K562 (cell line): ENCODE measurements around the gene NMUR1. TPM values are rescaled to one million over a fixed set of nuclear protein-coding genes. Genes with fewer than 3 reads are reported as not detected.

ENCODE experiments used
- polyA plus RNA-seq, 8 experiments: library from polyadenylated mRNA; depleted of rRNA in 4 of 8; stranded (reverse) in 5 of 8; unstranded in 3 of 8; fragments of >200 nt; fragmentation: Nextera tagmentation in 2 of 8; fragmentation: Illumina TruSeq in 1 of 8; extraction: Ambion mirVana in 2 of 8; extraction: Trizol in 1 of 8; gene quantifications; 2 replicates each; pipeline versions ENCODE4 v1.2.1 to v1.2.3, GENCODE V29; 2011 to 2014; ENCODE audit warnings: inconsistent platforms in 1 of 8, missing spikeins in 1 of 8
- small RNA-seq: library from RNA; depleted of rRNA; stranded (forward); fragments of <200 nt; gene quantifications from one replicate; pipeline ENCODE3, GENCODE V24; 2014
- total RNA-seq, 7 experiments: library from RNA; depleted of rRNA in 6 of 7; stranded (reverse); fragments of >200 nt in 6 of 7; fragmentation: Illumina TruSeq in 2 of 7; extraction: Trizol in 2 of 7; gene quantifications; 2 replicates each; pipeline versions ENCODE4 v1.2.1 to v1.2.3, GENCODE V29; 2011 to 2021; ENCODE audit warnings: low replicate concordance in 1 of 7

NMUR1 gene
- total and polyA plus RNA-seq, 9 of the 15 experiments (the other 6 are each of a cell fraction or from before 2014, with no cell fraction given), result 0.01 to 0.27 (median 0.15) TPM

Small RNAs within 50 kb of the gene (small RNA-seq; reads per million reads assigned to genes)
- gene RNU2-22P, result 0.11 reads per million

Other genes with a start within 250 kb of the NMUR1 start
- not detected in 2 replicates for gene B3GNT7, start 134.7 kb downstream of the NMUR1 start, total RNA-seq (2014; rRNA removed)
- not detected in 2 replicates for gene B3GNT7, start 134.7 kb downstream of the NMUR1 start, total RNA-seq (2014; rRNA removed; fragmentation: Illumina TruSeq; extraction: Trizol)
- not detected in 2 replicates for gene B3GNT7, start 134.7 kb downstream of the NMUR1 start, total RNA-seq (2015; rRNA removed; fragmentation: Illumina TruSeq; extraction: Trizol)
- 0.20 and 0.69 TPM in 2 replicates for gene B3GNT7, start 134.7 kb downstream of the NMUR1 start, total RNA-seq (2021)
- not detected in 2 replicates for gene B3GNT7, start 134.7 kb downstream of the NMUR1 start, polyA plus RNA-seq (2011; rRNA removed)
- gene B3GNT7, start 134.7 kb downstream of the NMUR1 start, polyA plus RNA-seq (2014; fragmentation: Illumina TruSeq; extraction: Trizol), result not detected in 2 replicates
- gene B3GNT7, start 134.7 kb downstream of the NMUR1 start, polyA plus RNA-seq (2014; fragmentation: Nextera tagmentation; extraction: Ambion mirVana), result not detected
- gene B3GNT7, start 134.7 kb downstream of the NMUR1 start, polyA plus RNA-seq (2014; rRNA removed), result not detected in 2 replicates
- 327 and 460 TPM in 2 replicates for gene NCL, start 66.0 kb downstream of the NMUR1 start, total RNA-seq (2014; rRNA removed)
- 463 and 510 TPM in 2 replicates for gene NCL, start 66.0 kb downstream of the NMUR1 start, total RNA-seq (2014; rRNA removed; fragmentation: Illumina TruSeq; extraction: Trizol)
- gene NCL, start 66.0 kb downstream of the NMUR1 start, total RNA-seq (2015; rRNA removed; fragmentation: Illumina TruSeq; extraction: Trizol), result 315 and 361 TPM in 2 replicates
- 530 and 589 TPM in 2 replicates for gene NCL, start 66.0 kb downstream of the NMUR1 start, total RNA-seq (2021)
- 130 and 194 TPM in 2 replicates for gene NCL, start 66.0 kb downstream of the NMUR1 start, polyA plus RNA-seq (2011; rRNA removed)
- gene NCL, start 66.0 kb downstream of the NMUR1 start, polyA plus RNA-seq (2014; fragmentation: Illumina TruSeq; extraction: Trizol), result 609 and 732 TPM in 2 replicates
- gene NCL, start 66.0 kb downstream of the NMUR1 start, polyA plus RNA-seq (2014; fragmentation: Nextera tagmentation; extraction: Ambion mirVana), result 10 to 100 TPM; 80.9 to 92.9 TPM
- gene NCL, start 66.0 kb downstream of the NMUR1 start, polyA plus RNA-seq (2014; rRNA removed), result 440 and 520 TPM in 2 replicates
- gene TEX44, start 62.4 kb upstream of the NMUR1 start, total RNA-seq (2014; rRNA removed), result not detected in 2 replicates
- not detected in 2 replicates for gene TEX44, start 62.4 kb upstream of the NMUR1 start, total RNA-seq (2014; rRNA removed; fragmentation: Illumina TruSeq; extraction: Trizol)
- gene TEX44, start 62.4 kb upstream of the NMUR1 start, total RNA-seq (2015; rRNA removed; fragmentation: Illumina TruSeq; extraction: Trizol), result not detected in 2 replicates
- gene TEX44, start 62.4 kb upstream of the NMUR1 start, total RNA-seq (2021), result not detected in 2 replicates
- not detected in 2 replicates for gene TEX44, start 62.4 kb upstream of the NMUR1 start, polyA plus RNA-seq (2011; rRNA removed)
- not detected in 2 replicates for gene TEX44, start 62.4 kb upstream of the NMUR1 start, polyA plus RNA-seq (2014; fragmentation: Illumina TruSeq; extraction: Trizol)
- not detected for gene TEX44, start 62.4 kb upstream of the NMUR1 start, polyA plus RNA-seq (2014; fragmentation: Nextera tagmentation; extraction: Ambion mirVana)
- gene TEX44, start 62.4 kb upstream of the NMUR1 start, polyA plus RNA-seq (2014; rRNA removed), result not detected in 2 replicates
- gene PTMA, start 178.1 kb upstream of the NMUR1 start, total RNA-seq (2014; rRNA removed), result 1,354 and 1,439 TPM in 2 replicates
- gene PTMA, start 178.1 kb upstream of the NMUR1 start, total RNA-seq (2014; rRNA removed; fragmentation: Illumina TruSeq; extraction: Trizol), result 1,578 and 1,698 TPM in 2 replicates
- gene PTMA, start 178.1 kb upstream of the NMUR1 start, total RNA-seq (2015; rRNA removed; fragmentation: Illumina TruSeq; extraction: Trizol), result 1,925 and 1,943 TPM in 2 replicates
- 1,166 and 1,193 TPM in 2 replicates for gene PTMA, start 178.1 kb upstream of the NMUR1 start, total RNA-seq (2021)
- 323 and 429 TPM in 2 replicates for gene PTMA, start 178.1 kb upstream of the NMUR1 start, polyA plus RNA-seq (2011; rRNA removed)
- 2,277 and 2,322 TPM in 2 replicates for gene PTMA, start 178.1 kb upstream of the NMUR1 start, polyA plus RNA-seq (2014; fragmentation: Illumina TruSeq; extraction: Trizol)
- gene PTMA, start 178.1 kb upstream of the NMUR1 start, polyA plus RNA-seq (2014; fragmentation: Nextera tagmentation; extraction: Ambion mirVana), result 1,000 to 10,000 TPM; 1,265 to 1,905 TPM
- 1,557 and 1,903 TPM in 2 replicates for gene PTMA, start 178.1 kb upstream of the NMUR1 start, polyA plus RNA-seq (2014; rRNA removed)